Bronchial epithelial cell (primary cell): Measurements from ENCODE around the gene ANGPTL2. TPM values are rescaled to one million over a fixed set of nuclear protein-coding genes. Genes with fewer than 3 reads are reported as not detected.

Experiments used
- DNase-seq: peaks from one replicate; pipeline ENCODE4 v3.0.0-alpha.2; 2010; ENCODE audit warnings: low read depth
- FAIRE-seq: peaks from 2 replicates; lab custom pipeline; 2011; peaks lifted over from hg19 to GRCh38; lab: Jason Lieb, UNC
- H3K27me3 ChIP-seq: 2 replicates; pipeline ENCODE4 v1.5.1; 2011; ENCODE audit warnings: low read length; ENCODE audit not compliant: control insufficient read depth, insufficient read depth
- H3K36me3 ChIP-seq: 2 replicates; pipeline ENCODE4 v1.5.1; 2011; ENCODE audit warnings: low read length; ENCODE audit not compliant: control insufficient read depth, insufficient read depth
- H3K4me3 ChIP-seq: 2 replicates; pipeline ENCODE4 v1.5.1; 2011; ENCODE audit warnings: mild to moderate bottlenecking, low read depth, low read length, control low read depth
- CTCF ChIP-seq: IDR thresholded peaks from 2 replicates; pipeline ENCODE4 v1.5.1; 2011; ENCODE audit warnings: mild to moderate bottlenecking, moderate library complexity, low read length, control low read depth, inconsistent platforms; ENCODE audit not compliant: insufficient read depth, severe bottlenecking
- total RNA-seq: library from RNA; depleted of rRNA; stranded (reverse); fragments of >200 nt; gene quantifications from 2 replicates; pipeline ENCODE4 v1.2.1, GENCODE V29; 2014

ANGPTL2 gene
- total RNA-seq, 1 donor from 2014 or later, result 0.79 TPM

- FAIRE-seq (no peak), DNase-seq (no peak)
- no peak overlapping the region for H3K4me3 ChIP-seq
- H3K36me3 ChIP-seq, result no peaks in the 10 kb centered on the region
- no peak for TF ChIP-seq CTCF
- H3K27me3 ChIP-seq, result peaks cover 2% of the 10 kb centered on the region
Observed at GRCh38 chr9:127162864-127163365, 40.5 kb upstream of the ANGPTL2 start.

GRCh38 chr9:127162046-127162863, 39.8 kb upstream of the ANGPTL2 start:
- FAIRE-seq (no peak), DNase-seq (no peak)
- no peaks in the 10 kb centered on the region for H3K36me3 ChIP-seq
- peaks cover 2% of the 10 kb centered on the region for H3K27me3 ChIP-seq
- TF ChIP-seq CTCF, result no peak
- no peak overlapping the region for H3K4me3 ChIP-seq

- H3K27me3 ChIP-seq, result peaks cover 2% of the 10 kb centered on the region
- H3K36me3 ChIP-seq, result no peaks in the 10 kb centered on the region
- no peak for FAIRE-seq
- no peak for TF ChIP-seq CTCF
- DNase-seq, result no peak
- no peak overlapping the region for H3K4me3 ChIP-seq
Observed at GRCh38 chr9:127161081-127161624, 38.7 kb upstream of the ANGPTL2 start.

GRCh38 chr9:127159949-127160610, 37.6 kb upstream of the ANGPTL2 start:
- FAIRE-seq (no peak), DNase-seq (no peak)
- peaks cover 6% of the 10 kb centered on the region for H3K27me3 ChIP-seq
- no peaks in the 10 kb centered on the region for H3K36me3 ChIP-seq
- TF ChIP-seq CTCF, result no peak
- no peak overlapping the region for H3K4me3 ChIP-seq

GRCh38 chr9:127159325-127159801, 36.9 kb upstream of the ANGPTL2 start:
- DNase-seq, result peak; percentile 33
- no peak for FAIRE-seq
- H3K27me3 ChIP-seq, result peaks cover 6% of the 10 kb centered on the region

More at GRCh38 chr9:127159325-127159801, 36.9 kb upstream of the ANGPTL2 start:
- no peaks in the 10 kb centered on the region for H3K36me3 ChIP-seq
- TF ChIP-seq CTCF, result no peak
- no peak overlapping the region for H3K4me3 ChIP-seq
